ENCODE results near the gene RPRD1B. TPM values are rescaled to one million over a fixed set of nuclear protein-coding genes. Genes with fewer than 3 reads are reported as not detected.

The RPRD1B gene
- 7.2 and 13.8 TPM in 2 replicates for total RNA-seq (2014; rRNA removed; shearing (Covaris generic))

DNA sequence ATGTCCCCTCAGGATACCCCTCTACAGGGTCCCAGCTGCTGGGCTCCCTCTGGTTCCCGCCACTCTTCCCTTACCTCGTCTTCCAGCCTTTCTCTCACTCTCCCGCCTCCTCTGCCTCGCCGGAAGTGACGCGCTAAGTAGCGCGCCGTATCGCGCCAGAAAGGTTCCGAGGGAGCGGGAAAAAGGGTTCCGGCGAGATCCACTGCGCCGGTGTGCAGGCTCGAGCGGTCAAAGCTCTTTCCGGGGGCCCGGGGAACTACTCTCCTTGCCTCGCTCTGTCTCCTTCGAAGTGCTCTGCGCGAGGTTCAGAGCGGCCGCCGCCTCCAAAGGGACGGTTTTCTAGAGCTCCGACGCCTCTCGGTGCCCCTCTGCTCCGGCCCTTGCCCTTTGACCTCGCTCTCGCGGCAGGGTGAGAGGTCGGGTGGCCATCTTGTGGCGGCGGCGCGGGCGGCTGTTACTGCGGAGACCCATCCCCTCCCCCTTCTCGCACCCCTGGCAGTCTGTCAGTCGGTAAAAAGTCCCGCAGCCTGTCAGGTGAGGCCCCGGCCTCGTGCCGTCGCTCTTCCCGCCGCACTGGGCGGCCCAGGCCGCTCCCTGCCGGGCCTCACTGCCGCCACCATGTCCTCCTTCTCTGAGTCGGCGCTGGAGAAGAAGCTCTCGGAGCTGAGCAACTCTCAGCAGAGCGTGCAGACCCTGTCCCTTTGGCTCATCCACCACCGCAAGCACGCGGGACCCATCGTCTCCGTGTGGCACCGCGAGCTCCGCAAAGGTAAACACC, at the start of gene RPRD1B, which contains the start of gene TTI1:
Gene RPRD1B (plus strand): TSS at position 417 of the 778 bp plus-strand sequence. CDS start 202 bp downstream, at position 619.
Gene TTI1 (minus strand): TSS at position 127 of the 778 bp plus-strand sequence. CDS start 19,640 bp downstream, outside the sequence.
- in situ Hi-C loops (cut with HindIII; ENCODE audit: low sequenced_read_pairs), result no loop called here
- peak; percentile 90 for DNase-seq (ENCODE audit: low spot score)

- no peak for DNase-seq (ENCODE audit: low spot score)
- in situ Hi-C loops (cut with HindIII; ENCODE audit: low sequenced_read_pairs), result no loop called here
Observed at GRCh38 chr20:37984018-37984785, 49.3 kb upstream of the RPRD1B start.

DNA sequence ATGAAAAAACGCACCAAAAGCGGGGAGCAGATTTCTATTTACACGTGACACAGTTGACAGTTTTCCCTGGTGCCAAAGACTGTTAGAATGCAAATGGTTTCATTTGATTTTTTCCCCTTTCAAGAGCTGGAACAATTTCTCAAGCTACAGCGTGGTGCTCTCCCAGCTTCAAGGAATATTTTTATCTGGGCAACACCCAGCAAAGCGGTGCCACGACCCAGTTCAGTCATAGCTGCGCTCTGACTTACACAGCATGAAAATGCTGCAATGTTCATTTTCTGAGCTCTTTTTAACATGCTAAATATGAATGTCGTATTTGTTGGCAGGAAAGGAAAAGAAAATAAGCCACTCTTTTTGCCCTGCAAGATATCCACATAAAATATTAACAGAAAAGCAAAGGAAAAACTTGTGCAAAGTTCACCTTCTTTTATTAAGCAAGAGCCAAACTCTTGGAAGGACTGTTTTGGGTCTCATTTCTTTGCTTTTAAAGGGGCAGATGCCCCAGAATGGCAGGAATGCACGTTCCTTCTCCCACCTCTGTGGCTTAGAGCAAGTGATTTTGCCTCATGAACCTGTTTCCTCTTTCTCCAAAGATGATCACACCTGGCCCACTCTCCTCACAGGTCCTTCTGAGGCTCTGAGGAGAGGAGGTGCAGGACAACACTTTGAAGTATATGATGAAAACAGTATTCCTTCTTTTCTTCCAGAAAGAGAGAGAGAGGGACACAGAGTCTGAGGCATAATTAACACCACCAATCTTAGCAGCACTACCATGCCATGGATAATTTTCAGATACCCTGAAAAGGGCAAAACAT, 47.3 kb upstream of the RPRD1B start:
- DNase-seq (ENCODE audit: low spot score), result peak; percentile 44
- in situ Hi-C loops (cut with HindIII; ENCODE audit: low sequenced_read_pairs), result no loop called here

DNA sequence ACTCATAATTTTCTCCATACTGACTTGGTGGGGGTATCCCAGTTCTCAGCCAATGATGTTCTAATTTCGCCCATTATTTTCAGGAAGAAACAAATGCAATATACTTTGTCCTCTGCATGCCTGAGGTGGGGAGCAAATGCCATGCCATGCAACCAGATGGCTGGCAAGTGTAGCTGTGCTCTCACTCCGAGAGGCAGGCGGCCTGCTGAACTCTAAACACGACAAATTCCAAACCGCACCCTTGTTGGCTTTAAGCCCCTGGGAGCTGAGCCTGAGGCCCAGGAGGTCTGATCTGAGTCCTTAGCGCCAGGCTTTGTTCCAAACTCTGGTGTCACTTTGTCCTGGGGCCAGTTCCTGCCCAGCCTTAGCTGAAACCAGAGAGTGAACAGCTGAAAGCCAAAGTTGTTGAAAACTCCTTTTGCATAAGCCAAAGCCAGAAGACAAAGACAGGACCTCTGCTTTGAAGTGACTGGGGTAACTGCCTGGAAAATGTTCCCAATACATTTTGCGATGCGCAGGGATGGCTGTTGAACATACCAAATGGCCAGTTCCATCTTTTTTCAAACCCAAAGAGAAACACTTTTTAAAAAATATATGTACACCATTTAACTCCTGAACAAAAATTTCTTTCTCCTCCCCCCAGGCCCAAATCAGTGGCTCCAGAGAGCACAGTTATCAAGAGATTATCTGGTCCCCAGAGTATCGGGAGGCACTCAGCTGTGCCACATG, 46.5 kb upstream of the RPRD1B start:
- in situ Hi-C loops (cut with HindIII; ENCODE audit: low sequenced_read_pairs), result no loop called here

GRCh38 chr20:37987602-37988290, 45.8 kb upstream of the RPRD1B start:
- DNase-seq (ENCODE audit: low spot score), result no peak
- in situ Hi-C loops (cut with HindIII; ENCODE audit: low sequenced_read_pairs), result no loop called here

More for the DNA sequence above, 46.5 kb upstream of the RPRD1B start:
- DNase-seq (ENCODE audit: low spot score), result peak; percentile 82

DNA sequence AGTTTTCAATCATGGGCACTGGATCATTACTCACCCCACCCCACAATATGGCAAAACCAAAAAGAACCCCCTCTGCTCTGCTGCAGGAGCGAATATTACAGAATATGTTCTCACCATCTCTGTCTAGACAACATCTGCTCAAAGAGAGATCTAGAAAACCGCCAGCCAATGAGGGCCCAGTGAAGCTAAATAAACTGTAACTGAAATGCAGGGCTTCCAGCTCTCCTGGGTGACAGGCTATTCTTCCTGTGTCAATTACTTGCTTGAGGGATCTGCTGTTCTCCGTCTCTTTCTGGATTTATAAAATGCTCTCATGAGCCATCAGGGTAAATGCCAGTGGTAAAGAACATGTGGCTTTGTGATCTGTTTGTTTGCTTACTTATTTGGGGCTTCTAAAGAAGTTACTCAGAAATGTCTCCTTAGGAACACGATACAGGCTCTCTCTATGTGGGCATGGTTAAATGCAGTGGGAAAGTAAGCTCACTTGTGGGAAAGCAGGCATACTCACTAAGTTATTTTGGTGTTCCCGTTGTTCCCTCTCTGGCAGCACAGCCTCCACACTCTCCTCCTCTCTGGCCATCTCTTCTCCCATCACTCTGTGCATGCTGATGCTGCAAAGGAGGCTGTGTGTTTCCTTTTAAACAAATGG, 45.1 kb upstream of the RPRD1B start:
- in situ Hi-C loops (cut with HindIII; ENCODE audit: low sequenced_read_pairs), result no loop called here
- DNase-seq (ENCODE audit: low spot score), result no peak

- in situ Hi-C loops (cut with HindIII; ENCODE audit: low sequenced_read_pairs), result loop anchor here (10.0 kb wide), 1 partner anchor 75 kb away; no protein-coding TSS in a partner anchor
Observed at GRCh38 chr20:37989601-37990295, 43.8 kb upstream of the RPRD1B start.

GRCh38 chr20:37990571-37991151, 42.9 kb upstream of the RPRD1B start:
- no peak for DNase-seq (ENCODE audit: low spot score)
- in situ Hi-C loops (cut with HindIII; ENCODE audit: low sequenced_read_pairs), result loop anchor here (10.0 kb wide), 1 partner anchor 76 kb away; no protein-coding TSS in a partner anchor

More at GRCh38 chr20:37989601-37990295, 43.8 kb upstream of the RPRD1B start:
- peak; percentile 85 for DNase-seq (ENCODE audit: low spot score)

GRCh38 chr20:37991157-37991866, 42.2 kb upstream of the RPRD1B start:
- in situ Hi-C loops (cut with HindIII; ENCODE audit: low sequenced_read_pairs), result loop anchor here (10.0 kb wide), 1 partner anchor 77 kb away; no protein-coding TSS in a partner anchor
- no peak for DNase-seq (ENCODE audit: low spot score)

GRCh38 chr20:37991908-37992307, 41.6 kb upstream of the RPRD1B start:
- peak; percentile 55 for DNase-seq (ENCODE audit: low spot score)
- in situ Hi-C loops (cut with HindIII; ENCODE audit: low sequenced_read_pairs), result loop anchor here (10.0 kb wide), 1 partner anchor 77 kb away; no protein-coding TSS in a partner anchor

GRCh38 chr20:37992802-37993409, 40.6 kb upstream of the RPRD1B start:
- DNase-seq (ENCODE audit: low spot score), result no peak
- in situ Hi-C loops (cut with HindIII; ENCODE audit: low sequenced_read_pairs), result loop anchor here (10.0 kb wide), 1 partner anchor 78 kb away; no protein-coding TSS in a partner anchor

GRCh38 chr20:37994512-37994911, 39.0 kb upstream of the RPRD1B start:
- no peak for DNase-seq (ENCODE audit: low spot score)
- in situ Hi-C loops (cut with HindIII; ENCODE audit: low sequenced_read_pairs), result loop anchor here (10.0 kb wide), 1 partner anchor 80 kb away; no protein-coding TSS in a partner anchor

GRCh38 chr20:37995856-37996605, 37.5 kb upstream of the RPRD1B start:
- DNase-seq (ENCODE audit: low spot score), result peak; percentile 89
- in situ Hi-C loops (cut with HindIII; ENCODE audit: low sequenced_read_pairs), result loop anchor here (10.0 kb wide), 1 partner anchor 81 kb away; no protein-coding TSS in a partner anchor

DNA sequence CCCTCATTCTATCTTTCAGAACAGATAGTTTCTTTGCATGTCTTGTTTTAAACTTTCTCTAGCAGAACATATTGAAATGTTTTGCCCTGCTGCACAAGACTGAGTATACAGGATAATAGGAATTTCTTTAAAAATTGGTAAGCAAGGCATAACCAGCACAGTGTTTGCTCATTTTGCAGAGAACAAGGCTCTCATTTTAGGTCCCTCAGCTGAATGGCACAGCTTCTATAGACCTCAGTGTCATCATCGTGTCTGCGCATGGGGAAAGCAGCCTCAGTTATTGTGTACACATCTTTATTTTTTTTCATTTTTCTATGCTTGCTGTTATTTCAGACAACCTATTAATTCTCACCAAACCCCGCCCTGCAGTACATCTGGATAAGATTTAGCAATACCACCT, 36.0 kb upstream of the RPRD1B start:
- in situ Hi-C loops (cut with HindIII; ENCODE audit: low sequenced_read_pairs), result loop anchor here (10.0 kb wide), 1 partner anchor 83 kb away; no protein-coding TSS in a partner anchor
- no peak for DNase-seq (ENCODE audit: low spot score)
